CD4-positive, alpha-beta T cell (primary cell): Measurements from ENCODE around the gene NUP50. TPM values are rescaled to one million over a fixed set of nuclear protein-coding genes. Genes with fewer than 3 reads are reported as not detected.

ENCODE experiments used
- ATAC-seq: fragments of 200-7000 bp; cut with Tn5 transposase; one replicate; pipeline ENCODE4 v1.10.0; 2022; ENCODE audit warnings: mild to moderate bottlenecking; ENCODE audit not compliant: poor library complexity
- CTCF ChIA-PET: fragments of 350-600 bp; sonication (Branson Sonifier 250); formaldehyde crosslinking; loops from one replicate; lab custom pipeline; 2021; ENCODE audit warnings: antibody characterized with exemption, inconsistent platforms; lab: Charles Lee
- POLR2A ChIA-PET: fragments of 350-600 bp; sonication (Branson Sonifier 250); formaldehyde crosslinking; loops from one replicate; lab custom pipeline; 2021; ENCODE audit warnings: antibody characterized with exemption, inconsistent platforms; lab: Charles Lee
- DNase-seq, 14 experiments: peaks; one replicate each; pipeline ENCODE4 v3.0.0-alpha.2; 2013 to 2020; ENCODE audit warnings: mixed read lengths in 2 of 14
- H3K27ac ChIP-seq, 2 donors: one replicate each; pipeline versions ENCODE4 v1.5.1 to v1.7.0; 2013; ENCODE audit warnings: low read length in 2 of 2, low read depth in 1 of 2, mild to moderate bottlenecking in 1 of 2
- H3K27me3 ChIP-seq, 2 experiments: 1 replicate in 1 of 2; 2 replicates in 1 of 2; pipeline versions ENCODE4 v1.6.1 to v1.7.0; 2013; ENCODE audit warnings: low read length in 2 of 2, control low read depth in 1 of 2, mild to moderate bottlenecking in 1 of 2, moderate library complexity in 1 of 2; ENCODE audit not compliant: insufficient read depth in 2 of 2, control insufficient read depth in 1 of 2
- H3K36me3 ChIP-seq: one replicate; pipeline ENCODE4 v1.6.1; 2013; ENCODE audit warnings: low read length, control low read depth; ENCODE audit not compliant: insufficient read depth
- H3K4me1 ChIP-seq: one replicate; pipeline ENCODE4 v1.6.1; 2013; ENCODE audit warnings: low read length, control low read depth; ENCODE audit not compliant: insufficient read depth
- H3K4me3 ChIP-seq: one replicate; pipeline ENCODE4 v1.5.1; 2013; ENCODE audit warnings: mild to moderate bottlenecking, low read length, moderate library complexity
- H3K9me3 ChIP-seq, 2 experiments: 1 replicate in 1 of 2; 2 replicates in 1 of 2; pipeline versions ENCODE4 v1.6.1 to v1.7.0; 2013; ENCODE audit warnings: low read length in 2 of 2, mild to moderate bottlenecking in 2 of 2, control low read depth in 1 of 2, moderate library complexity in 1 of 2; ENCODE audit not compliant: control insufficient read depth in 1 of 2, insufficient read depth in 1 of 2
- H3K27ac Mint-ChIP-seq: one replicate; pipeline ENCODE4 v1.8.0; 2020; ENCODE audit warnings: mixed read lengths
- H3K27me3 Mint-ChIP-seq: one replicate; pipeline ENCODE4 v1.8.0; 2021; ENCODE audit warnings: mixed read lengths
- H3K36me3 Mint-ChIP-seq: one replicate; pipeline ENCODE4 v1.8.0; 2021; ENCODE audit warnings: low read depth, mixed read lengths
- H3K4me1 Mint-ChIP-seq: one replicate; pipeline ENCODE4 v1.8.0; 2021; ENCODE audit warnings: low read depth, mixed read lengths
- H3K4me3 Mint-ChIP-seq: one replicate; pipeline ENCODE4 v1.8.0; 2020; ENCODE audit warnings: mild to moderate bottlenecking, mixed read lengths
- H3K9me3 Mint-ChIP-seq: one replicate; pipeline ENCODE4 v1.8.0; 2020; ENCODE audit warnings: mixed read lengths
- intact Hi-C, 2 experiments: fragments of 100-400 bp; cut with DNase I in 1 of 2; cut with micrococcal nuclease in 1 of 2; formaldehyde crosslinking; loops; one replicate each; pipeline versions ENCODE4 v1.15.1 to v1.9.0; 2023 to 2025; cut with DNase I, micrococcal nuclease
- total RNA-seq, 174 experiments: library from RNA in 2 of 174; stranded (reverse) in 2 of 174; gene quantifications; one replicate each; pipeline ENCODE4 v1.2.3 and lab custom pipeline; 2021 to 2026
- TF ChIP-seq, protein P1 (sequence below): fragments of 200-600 bp; IDR thresholded peaks from one replicate; pipeline ENCODE4 v1.8.0; 2022; ENCODE audit warnings: antibody characterized with exemption, mild to moderate bottlenecking

NUP50 gene
- total RNA-seq, 2 experiments from 2014 or later, result 141 TPM

GRCh38 chr22:45224331-45224730, 60.6 kb downstream of the NUP50 start:
- Mint-ChIP-seq H3K27ac (no peak overlapping the region), H3K4me3 (no peak overlapping the region), H3K4me1 (peaks cover 18% of the 10 kb centered on the region), H3K36me3 (no peaks in the 10 kb centered on the region), H3K27me3 (no peaks in the 10 kb centered on the region), H3K9me3 (no peaks in the 10 kb centered on the region)
- no peak overlapping the region for H3K4me3 ChIP-seq
- ChIA-PET POLR2A (no interaction called here), CTCF (no interaction called here)
- H3K27me3 ChIP-seq, result no peaks in the 10 kb centered on the region
- TF ChIP-seq, protein P1, sequence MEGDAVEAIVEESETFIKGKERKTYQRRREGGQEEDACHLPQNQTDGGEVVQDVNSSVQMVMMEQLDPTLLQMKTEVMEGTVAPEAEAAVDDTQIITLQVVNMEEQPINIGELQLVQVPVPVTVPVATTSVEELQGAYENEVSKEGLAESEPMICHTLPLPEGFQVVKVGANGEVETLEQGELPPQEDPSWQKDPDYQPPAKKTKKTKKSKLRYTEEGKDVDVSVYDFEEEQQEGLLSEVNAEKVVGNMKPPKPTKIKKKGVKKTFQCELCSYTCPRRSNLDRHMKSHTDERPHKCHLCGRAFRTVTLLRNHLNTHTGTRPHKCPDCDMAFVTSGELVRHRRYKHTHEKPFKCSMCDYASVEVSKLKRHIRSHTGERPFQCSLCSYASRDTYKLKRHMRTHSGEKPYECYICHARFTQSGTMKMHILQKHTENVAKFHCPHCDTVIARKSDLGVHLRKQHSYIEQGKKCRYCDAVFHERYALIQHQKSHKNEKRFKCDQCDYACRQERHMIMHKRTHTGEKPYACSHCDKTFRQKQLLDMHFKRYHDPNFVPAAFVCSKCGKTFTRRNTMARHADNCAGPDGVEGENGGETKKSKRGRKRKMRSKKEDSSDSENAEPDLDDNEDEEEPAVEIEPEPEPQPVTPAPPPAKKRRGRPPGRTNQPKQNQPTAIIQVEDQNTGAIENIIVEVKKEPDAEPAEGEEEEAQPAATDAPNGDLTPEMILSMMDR, result no peak
- H3K4me1 ChIP-seq, result peaks cover 21% of the 10 kb centered on the region
- intact Hi-C loops, result no loop called here
- H3K9me3 ChIP-seq, result no peaks in the 10 kb centered on the region
- no peak overlapping the region for H3K27ac ChIP-seq
- no peaks in the 10 kb centered on the region for H3K36me3 ChIP-seq
- DNase-seq (no peak), ATAC-seq (no peak)

GRCh38 chr22:45224988-45225731, 61.4 kb downstream of the NUP50 start:
- ChIA-PET CTCF (no interaction called here), POLR2A (no interaction called here)
- Histone ChIP-seq H3K36me3 (no peaks in the 10 kb centered on the region), H3K27me3 (no peaks in the 10 kb centered on the region), H3K4me1 (peaks cover 21% of the 10 kb centered on the region), H3K4me3 (no peak overlapping the region), H3K27ac (no peak overlapping the region), H3K9me3 (no peaks in the 10 kb centered on the region)
- peaks cover 18% of the 10 kb centered on the region for H3K4me1 Mint-ChIP-seq
- H3K36me3 Mint-ChIP-seq, result no peaks in the 10 kb centered on the region
- H3K27me3 Mint-ChIP-seq, result no peaks in the 10 kb centered on the region
- TF ChIP-seq, protein P1, result no peak
- no peak overlapping the region for H3K4me3 Mint-ChIP-seq
- DNase-seq, result no peak
- no peak for ATAC-seq
- no peaks in the 10 kb centered on the region for H3K9me3 Mint-ChIP-seq
- intact Hi-C loops, result no loop called here
- no peak overlapping the region for H3K27ac Mint-ChIP-seq

DNA sequence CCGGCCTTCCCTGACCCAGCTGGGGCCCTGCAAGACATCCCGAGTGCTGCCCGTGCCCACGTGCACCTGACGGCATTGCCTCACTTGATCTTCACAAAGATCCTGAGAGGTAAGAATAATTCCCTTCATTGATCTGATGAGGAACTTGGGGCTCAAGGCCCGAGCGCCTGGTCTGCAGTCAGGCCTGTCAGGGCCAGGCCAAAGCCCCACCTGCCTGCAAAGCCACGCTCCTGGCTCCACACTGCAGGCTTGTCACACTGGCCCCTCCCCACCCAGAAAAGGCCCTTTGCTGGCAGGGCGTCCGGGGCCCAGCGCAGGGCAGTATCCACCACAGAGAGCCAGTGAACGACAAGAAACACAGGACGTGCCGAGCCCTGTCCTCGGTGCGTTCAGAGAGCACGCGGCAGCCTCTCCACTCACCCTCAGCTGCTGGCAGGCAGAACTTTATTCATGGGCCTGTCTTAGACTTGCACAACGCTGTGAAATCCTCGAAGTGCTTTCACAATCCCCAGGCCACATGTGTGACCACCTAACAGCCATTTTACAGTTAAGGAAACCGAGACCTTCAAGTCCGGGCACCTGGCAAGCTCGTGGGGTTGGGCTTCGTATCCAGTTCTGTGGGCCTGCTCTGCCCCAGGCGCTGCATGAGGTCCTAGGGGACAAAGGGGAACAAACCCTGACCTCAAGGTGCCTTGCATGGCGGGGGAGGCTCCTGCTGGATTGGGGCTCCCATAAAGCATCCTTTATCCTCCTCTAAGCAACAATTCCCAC, 62.2 kb downstream of the NUP50 start:
- Histone ChIP-seq H3K4me3 (no peak overlapping the region), H3K27ac (no peak overlapping the region), H3K9me3 (no peaks in the 10 kb centered on the region), H3K27me3 (no peaks in the 10 kb centered on the region), H3K36me3 (no peaks in the 10 kb centered on the region), H3K4me1 (peaks cover 21% of the 10 kb centered on the region)
- Mint-ChIP-seq H3K4me1 (peaks cover 16% of the 10 kb centered on the region), H3K27ac (no peak overlapping the region), H3K4me3 (no peak overlapping the region), H3K27me3 (no peaks in the 10 kb centered on the region), H3K36me3 (no peaks in the 10 kb centered on the region), H3K9me3 (no peaks in the 10 kb centered on the region)
- peak in 3 of 14 experiments; percentile 10 to 65 (median 56) for DNase-seq
- TF ChIP-seq, protein P1, result no peak
- ATAC-seq, result no peak
- CTCF ChIA-PET, result no interaction called here
- intact Hi-C loops, result no loop called here
- POLR2A ChIA-PET, result no interaction called here
